Iris pigment epithelial cell (primary cell): ENCODE measurements around the gene SGIP1.
A peak's percentile ranks its signal among the peaks of the same experiment; 100 is the strongest.
"Not testable (repeated sequence)": the region's sequence is repeated elsewhere in the genome, so short reads cannot be mapped to it uniquely, and the experiment has no call there.

Experiments used
- DNase-seq: peaks from one replicate; pipeline ENCODE4 v3.0.0-alpha.2; 2011; ENCODE audit warnings: low read depth

SGIP1 gene

DNA sequence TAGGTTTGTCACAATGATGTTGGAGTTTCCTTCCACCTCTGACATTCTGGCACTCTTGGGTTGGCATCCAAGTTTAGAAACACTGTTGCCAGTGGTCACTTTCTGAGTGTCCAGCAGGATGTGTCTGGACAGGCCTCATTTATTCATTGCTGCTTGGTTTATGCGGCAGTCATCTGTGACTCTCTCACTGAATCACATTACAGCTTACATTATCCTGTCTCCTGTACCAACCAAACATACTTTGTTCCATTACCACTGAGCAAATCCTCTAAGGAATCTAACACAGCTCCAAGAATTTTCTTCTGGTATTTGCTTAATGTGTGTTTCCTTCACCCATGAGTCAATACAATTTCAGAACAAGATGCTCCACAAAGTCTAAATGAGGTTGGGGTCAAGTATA is 19.9 kb downstream of the SGIP1 start:
- DNase-seq: peak; percentile 71

- DNase-seq: no peak
Measured at GRCh38 chr1:66556161-66556611, 22.2 kb downstream of the SGIP1 start.

- no peak for DNase-seq
Measured at GRCh38 chr1:66557157-66557556, 23.2 kb downstream of the SGIP1 start.

DNA sequence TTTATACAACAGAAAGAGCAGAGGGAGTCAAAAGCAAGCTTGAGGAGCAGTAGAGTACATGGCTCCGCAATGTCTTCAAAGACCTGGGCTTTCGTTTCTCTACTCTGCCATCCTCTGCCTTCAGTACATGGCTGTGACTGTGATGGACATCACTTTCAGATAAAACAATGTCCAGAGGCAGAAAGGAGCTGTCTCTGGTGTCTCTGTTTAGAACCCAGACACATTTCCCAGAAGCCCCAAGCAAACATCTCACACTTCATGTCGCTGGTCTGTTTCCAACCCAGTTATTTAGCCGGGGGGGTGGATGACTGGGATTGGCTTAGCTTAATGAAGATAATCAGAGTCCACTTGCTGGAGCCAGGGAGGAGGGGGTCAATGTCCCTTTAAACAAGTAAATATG is 25.6 kb downstream of the SGIP1 start:
- DNase-seq: no peak

DNA sequence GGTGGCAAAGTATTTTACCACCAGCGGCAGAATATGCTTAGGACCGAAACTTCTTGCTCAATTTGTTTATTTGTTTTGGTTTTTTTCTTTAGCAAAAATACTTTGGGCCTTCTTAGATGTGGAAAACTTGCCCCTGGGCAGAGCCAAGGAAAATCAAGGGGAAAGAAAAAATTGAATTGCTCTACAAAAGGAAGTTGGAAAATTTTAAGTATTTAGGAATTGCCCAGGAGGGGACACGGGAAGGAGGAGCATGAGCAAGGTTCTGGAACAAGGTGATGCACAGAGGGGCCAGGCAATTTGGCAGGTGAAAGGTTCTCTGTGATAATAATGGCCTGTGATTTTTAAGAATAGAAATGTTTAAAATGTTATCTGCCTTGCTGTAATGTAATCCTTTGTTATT is 28.6 kb downstream of the SGIP1 start:
- no peak for DNase-seq

DNA sequence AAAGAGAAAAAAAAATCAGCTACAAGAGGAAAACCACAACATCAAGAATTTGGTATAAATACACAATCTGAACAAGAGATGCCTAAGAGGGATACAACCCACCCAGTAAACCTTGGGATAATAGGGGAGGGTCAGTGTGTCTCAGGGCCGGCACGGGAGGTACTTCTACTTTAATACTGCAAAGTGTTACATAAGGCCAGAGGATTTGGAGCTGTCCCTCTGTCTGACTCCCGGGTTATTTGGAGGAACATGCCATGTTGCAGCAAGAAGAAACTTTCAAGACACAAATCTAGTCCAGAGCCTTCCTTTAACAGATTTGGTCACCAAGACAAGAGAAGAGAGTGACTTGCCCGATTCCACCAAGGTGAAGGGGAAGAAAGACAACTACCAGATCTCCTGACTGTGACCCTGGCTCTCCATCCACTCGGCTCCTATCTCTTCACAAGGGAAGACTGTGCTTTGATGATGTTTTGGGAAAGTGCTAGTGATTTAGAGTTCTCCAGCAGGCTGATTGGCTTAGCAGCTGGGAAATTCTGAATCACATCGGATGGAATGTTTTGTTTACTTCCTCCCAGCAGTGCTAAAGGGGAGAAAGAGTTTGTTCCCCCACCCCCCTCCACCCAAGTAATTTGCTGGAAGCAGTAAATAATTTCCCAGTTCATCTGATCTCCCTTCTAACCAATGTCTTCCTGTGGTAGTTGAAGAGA is 29.3 kb downstream of the SGIP1 start:
- peak; percentile 98 for DNase-seq

DNA sequence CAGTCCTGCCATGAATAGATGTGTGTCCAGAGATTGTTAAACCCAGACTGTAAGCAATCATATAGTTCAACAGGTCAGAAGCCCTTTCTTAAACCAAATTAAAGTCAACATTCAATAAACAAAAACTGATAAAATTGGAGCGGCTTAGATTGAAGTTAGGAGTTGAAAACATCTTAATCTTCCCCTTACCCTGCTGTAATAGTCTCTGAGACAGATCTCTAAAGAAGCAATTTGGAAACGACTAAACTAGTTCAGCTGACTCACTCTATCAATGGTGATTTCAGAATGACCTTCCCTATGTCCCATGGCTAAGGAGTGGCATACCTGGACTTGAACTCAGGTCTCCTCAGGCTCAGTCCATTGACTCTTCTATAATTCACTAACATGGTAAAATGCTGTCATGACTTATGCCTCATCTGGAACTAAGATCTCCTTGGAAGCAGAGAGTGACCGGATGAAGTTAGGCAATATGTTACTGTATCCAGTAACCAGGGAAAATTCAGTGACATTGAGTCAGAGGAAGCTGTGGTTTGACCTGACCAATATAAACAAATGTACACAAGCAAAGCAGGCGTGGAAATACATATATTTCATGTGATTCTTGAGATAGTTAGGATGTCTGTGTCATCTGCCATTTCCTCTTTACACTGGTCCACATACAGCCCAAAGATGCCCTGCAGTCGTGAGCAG is 30.1 kb downstream of the SGIP1 start:
- DNase-seq: peak; percentile 99

DNA sequence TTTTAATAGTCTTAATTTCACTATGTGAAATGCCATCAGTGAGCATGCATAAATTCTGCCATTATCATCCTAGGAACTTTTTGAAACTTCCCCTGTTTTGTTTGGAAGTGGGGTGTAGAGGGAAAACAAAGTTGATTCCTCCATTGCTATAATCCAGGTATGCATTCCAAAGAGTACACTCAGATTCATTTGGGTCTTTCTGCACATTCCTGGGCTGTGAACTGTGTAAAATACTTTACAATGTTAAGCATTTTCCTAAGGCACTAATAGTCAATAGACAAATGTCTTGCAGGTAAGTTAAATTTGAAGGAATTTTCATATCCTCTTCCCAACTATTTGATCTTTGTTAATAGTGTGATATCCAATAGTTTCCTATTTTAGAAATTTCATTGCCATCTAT is 36.2 kb downstream of the SGIP1 start:
- DNase-seq: no peak

DNA sequence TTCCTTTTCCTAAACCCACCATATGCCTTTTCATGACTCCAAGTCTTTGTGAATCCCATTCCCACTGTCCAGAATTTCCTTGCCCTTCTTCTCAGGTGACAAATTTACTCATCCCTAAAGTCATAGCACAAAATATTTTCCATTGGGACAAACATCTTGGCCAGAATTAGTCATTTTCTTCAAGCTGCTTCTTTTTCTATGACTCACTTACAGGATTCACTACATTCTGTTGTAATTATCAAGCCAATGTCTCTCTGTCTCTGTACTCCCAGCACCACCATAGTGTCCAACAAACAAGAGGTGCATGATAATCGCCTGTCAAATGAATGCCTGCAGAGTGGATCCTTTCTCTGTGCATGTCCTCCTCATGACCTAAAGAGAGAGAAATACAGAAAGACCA is 37.8 kb downstream of the SGIP1 start:
- peak; percentile 78 for DNase-seq

- DNase-seq: peak; percentile 96
Measured at GRCh38 chr1:66575739-66576138, 41.8 kb downstream of the SGIP1 start.

DNA sequence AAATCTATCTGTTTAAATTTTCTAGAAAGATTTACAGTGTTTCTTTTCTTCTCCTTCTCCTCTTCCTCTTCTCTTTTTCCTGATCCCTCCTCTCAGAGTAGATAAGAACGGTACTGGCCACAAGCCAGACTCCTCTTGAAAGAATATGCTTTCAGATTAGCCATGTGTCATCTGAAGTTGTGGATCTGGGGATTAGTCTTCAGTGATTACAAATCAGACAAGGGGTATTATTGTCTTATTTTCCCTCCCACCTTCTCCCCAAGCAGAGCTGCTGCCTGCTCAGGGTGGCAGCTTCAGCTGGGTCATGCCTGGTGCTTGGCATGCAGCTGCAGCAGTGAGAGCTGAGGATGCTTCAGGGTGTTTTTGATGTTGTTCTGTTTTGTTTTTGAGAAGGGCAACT is 42.7 kb downstream of the SGIP1 start:
- DNase-seq: peak; percentile 80

GRCh38 chr1:66578841-66579240 is 44.9 kb downstream of the SGIP1 start:
- DNase-seq: no peak

GRCh38 chr1:66580081-66580480 is 46.1 kb downstream of the SGIP1 start:
- no peak for DNase-seq

DNA sequence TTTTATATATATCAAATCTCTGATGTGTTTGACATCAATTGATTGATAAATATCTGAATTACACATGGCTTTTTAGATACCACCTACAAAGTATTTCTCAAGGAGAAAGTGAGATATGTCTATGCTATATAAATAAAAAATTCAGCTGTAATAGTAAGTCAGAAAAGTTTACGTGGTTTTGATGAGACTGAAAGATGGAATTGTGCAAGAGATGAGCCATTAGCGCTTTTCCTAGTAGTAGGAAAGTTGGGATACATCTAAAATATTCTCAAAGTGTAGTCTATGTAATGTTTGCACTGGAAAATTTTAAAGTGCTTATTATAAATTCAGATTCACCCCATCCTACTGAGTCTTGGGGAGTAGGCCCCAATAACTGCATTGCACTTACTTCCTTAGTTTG is 49.1 kb downstream of the SGIP1 start:
- DNase-seq: no peak

- DNase-seq: no peak
Measured at GRCh38 chr1:66585002-66585401, 51.0 kb downstream of the SGIP1 start.

DNA sequence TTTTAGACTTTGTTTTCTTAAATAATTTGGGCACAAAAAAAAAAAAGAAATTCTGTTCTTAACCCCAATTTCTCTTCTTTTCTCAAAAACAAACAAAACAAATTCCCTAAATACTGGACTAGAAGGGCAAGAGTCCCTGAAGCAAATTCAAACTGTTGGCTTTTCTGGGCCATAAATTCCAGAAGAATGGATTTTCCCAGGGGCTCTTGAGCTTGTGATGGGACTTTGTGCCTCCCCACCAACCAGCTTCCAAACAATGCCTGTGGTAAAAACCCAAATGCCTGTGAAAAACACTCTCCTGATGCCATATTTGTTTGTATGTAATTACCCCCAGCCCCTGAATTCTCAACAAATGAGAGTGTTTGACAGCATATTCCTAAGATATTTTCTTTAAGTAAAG is 55.4 kb downstream of the SGIP1 start:
- no peak for DNase-seq

GRCh38 chr1:66592106-66592507 is 58.2 kb downstream of the SGIP1 start:
- DNase-seq: not testable (repeated sequence)

- no peak for DNase-seq
Measured at GRCh38 chr1:66596191-66596590, 62.2 kb downstream of the SGIP1 start.

DNA sequence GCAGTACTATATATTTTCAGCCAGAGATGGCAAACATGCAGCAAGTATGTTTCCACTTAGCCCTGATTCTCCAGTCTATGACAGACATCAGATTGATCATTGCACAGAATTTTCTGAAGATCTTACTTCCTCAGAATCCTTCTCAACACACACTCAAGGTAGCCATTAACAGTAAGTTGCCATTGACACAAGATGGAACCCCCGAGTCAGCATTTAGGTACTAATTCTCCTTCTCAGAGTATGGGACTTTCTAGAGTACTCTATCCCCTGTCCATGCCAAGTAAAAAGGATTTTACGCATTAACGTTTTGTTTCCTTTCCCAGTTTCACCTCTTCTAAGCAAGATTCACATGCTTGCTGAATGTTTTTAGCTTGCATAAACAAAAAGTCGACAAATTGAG is 63.5 kb downstream of the SGIP1 start:
- DNase-seq: no peak

DNA sequence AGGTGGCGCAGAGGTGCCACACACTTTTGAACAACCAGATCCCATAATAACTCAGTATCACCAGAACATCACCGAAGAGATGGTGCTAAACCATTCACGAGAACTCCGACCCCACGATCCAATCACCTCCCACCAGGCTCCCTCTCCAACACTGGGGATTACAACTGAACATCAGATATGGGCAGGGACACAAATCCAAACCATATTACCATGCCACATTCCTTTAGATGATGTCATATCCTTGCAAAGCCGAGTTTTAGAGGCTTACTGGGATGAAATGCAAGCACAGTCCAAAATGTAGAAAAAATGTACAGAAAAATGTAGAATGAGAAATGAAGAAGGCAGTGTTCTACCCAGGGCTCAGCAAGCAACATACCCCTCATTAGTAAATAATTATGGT is 64.7 kb downstream of the SGIP1 start:
- DNase-seq: peak; percentile 88

GRCh38 chr1:66599346-66599745 is 65.4 kb downstream of the SGIP1 start:
- DNase-seq: peak; percentile 28

GRCh38 chr1:66599899-66600737 is 66.2 kb downstream of the SGIP1 start:
- no peak for DNase-seq
